Measurements from ENCODE around the gene ATP11A.

ATP11A gene

GRCh38 chr13:112804374-112804773 lies 114.5 kb downstream of the ATP11A start:
- no peak for DNase-seq

- no peak for DNase-seq
Observed at GRCh38 chr13:112806739-112807652, 117.2 kb downstream of the ATP11A start.

- no peak for DNase-seq
Observed at GRCh38 chr13:112807653-112808376, 118.0 kb downstream of the ATP11A start.

- no peak for DNase-seq
Observed at GRCh38 chr13:112808377-112809140, 118.7 kb downstream of the ATP11A start.

DNA sequence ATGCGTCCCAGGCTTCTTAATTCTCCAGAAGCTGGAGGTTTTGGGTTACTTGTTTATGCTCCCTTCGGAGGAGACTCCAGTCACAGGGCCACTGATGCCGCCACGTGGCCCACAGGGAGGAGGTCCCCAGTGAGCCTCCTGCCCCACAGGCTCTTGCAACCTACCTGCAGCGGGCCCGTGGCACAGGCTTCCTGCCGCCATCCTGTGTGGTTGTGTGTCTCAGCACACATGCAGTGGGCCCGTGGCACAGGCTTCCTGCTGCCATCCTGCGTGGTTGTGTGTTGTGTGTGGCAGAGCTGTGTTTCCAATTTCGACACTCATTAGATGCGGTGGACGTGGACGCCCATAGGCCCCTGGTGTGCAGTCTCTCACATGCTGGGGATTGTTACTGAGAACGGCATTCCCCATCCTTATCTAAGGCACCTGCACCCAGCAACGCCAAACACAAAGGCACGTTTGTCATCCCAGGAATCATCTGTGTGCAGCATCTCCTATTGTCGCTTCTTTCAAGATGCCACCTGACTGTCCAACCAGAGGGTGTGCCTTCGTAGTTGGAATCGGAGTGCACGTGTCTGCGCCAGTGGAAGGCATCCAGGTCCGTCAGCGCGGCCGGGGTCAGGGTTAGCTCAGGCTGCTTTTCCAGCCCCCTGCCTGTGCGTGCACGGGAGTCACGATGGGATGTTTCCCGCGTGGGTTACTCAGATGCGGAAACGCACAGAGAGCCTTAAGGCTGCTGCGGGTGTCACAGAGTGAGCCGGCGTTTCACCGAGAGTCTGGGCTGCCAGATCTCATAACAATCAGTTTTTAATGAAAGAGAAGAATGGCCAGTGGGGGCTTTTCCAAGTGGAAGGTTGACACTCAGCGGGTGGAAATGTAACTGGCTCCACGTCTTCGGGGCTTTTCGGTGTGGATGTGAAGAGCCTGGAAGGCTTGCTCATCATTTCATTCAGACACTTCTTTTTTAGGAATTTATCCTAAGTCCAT lies 119.8 kb downstream of the ATP11A start:
- no peak for DNase-seq

DNA sequence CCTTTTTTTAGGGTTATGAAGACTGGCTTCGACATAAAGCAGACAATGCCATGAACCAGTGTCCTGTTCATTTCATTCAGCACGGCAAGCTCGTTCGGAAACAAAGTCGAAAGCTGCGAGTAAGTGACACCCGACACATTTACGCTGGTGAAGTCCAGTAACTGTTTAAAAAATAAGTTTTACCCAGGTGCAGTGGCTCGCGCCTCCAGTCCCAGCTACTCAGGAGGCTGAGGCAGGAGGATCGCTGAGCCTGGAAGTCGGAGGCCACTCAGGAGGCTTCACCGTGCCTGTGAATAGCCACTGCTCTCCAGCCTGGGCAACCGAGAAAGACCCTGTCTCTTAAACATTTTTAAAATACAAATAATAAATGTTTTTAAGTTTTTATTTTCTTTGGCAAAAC lies 120.8 kb downstream of the ATP11A start:
- DNase-seq, result no peak

GRCh38 chr13:112812306-112813055 lies 122.6 kb downstream of the ATP11A start:
- no peak for DNase-seq

DNA sequence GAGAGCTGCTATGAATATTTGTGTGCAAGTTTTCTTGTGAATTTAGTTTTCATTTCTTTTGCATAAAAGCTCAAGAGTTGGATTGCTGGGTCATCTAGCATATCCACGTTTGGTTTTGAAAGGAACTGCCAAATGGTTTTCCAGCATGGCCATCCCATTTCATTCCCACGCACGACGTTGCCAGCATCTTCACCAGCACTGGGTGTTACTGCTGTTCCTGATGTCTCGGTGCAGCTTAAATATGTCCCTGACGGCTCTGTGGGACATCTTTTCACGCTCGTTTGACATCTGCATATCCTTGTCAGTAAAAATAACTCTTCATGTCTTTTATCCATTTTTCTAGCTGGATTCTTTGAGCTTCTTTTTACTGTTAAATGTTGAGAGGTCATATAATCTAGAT lies 123.7 kb downstream of the ATP11A start:
- no peak for DNase-seq

DNA sequence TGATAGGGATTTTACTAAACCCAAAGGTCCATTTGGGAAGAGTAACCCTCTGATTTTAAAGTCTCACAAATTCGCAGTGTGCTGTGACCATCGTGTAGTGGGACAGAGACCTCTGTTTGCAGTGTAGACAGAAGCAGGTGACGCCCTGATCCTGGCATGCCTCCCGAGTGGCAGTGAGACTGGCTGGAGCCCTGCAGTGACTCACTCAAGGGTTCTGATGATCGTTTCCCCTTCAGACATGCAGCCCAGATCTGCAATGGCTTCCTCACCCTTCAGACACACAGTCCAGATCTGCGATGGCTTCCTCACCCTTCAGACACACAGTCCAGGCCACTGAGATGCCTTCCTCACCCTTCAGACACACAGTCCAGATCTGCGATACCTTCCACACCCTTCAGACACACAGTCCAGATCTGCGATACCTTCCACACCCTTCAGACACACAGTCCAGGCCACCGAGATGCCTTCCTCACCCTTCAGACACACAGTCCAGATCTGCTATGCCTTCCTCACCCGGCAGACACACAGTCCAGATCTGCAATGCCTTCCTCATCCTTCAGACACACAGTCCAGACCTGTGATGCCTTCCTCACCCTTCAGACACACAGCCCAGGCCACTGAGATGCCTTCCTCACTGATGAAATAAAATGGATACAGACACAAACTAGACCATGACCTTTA lies 125.2 kb downstream of the ATP11A start:
- DNase-seq, result no peak

- DNase-seq, result no peak
Observed at GRCh38 chr13:112815871-112816270, 126.0 kb downstream of the ATP11A start.

GRCh38 chr13:112818040-112818697 lies 128.3 kb downstream of the ATP11A start:
- no peak for DNase-seq

- DNase-seq, result no peak
Observed at GRCh38 chr13:112818698-112819045, 128.8 kb downstream of the ATP11A start.

- DNase-seq, result no peak
Observed at GRCh38 chr13:112819111-112819510, 129.3 kb downstream of the ATP11A start.

- DNase-seq, result no peak
Observed at GRCh38 chr13:112819816-112820215, 130.0 kb downstream of the ATP11A start.

DNA sequence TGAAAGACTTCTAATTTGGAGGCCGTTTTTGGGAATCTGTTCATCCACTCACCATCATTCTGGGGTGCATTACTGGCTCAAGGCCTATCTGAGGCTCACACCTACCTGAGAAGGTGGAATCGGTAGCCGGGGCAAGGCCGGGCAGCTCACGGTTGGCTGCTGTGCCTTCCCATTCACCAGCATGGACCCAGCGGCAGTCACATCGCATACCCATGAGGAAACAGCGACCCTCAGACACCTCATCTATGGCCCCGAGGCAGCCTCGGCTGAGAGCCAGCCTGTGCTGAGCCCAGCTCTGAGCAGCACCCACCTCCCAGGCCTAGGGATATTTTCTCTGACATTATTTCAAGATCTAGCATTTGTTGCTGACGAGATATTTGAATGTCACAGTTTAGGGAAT lies 130.5 kb downstream of the ATP11A start:
- DNase-seq, result no peak

- DNase-seq, result no peak
Observed at GRCh38 chr13:112821340-112822055, 131.7 kb downstream of the ATP11A start.

DNA sequence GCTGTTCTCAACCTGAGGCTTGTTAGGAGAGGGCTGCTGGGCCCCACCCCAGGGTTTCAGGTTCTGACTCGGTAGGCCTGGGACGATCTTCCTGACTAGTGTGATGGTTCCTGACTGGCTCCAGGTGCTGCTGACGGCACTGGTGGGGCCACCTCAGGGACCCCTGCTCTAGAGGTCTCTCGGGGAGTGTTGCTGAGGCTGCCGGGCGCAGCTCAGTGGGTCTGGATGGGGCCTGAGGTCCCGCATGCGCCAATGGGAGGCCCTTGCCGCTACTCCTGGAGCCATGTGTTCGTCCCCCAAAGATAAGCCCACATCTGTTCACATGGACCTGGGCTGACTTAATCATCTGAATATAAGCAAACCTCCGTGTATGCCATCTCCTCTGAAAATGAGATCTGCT lies 133.0 kb downstream of the ATP11A start:
- no peak for DNase-seq

GRCh38 chr13:112824429-112824828 lies 134.6 kb downstream of the ATP11A start:
- no peak for DNase-seq

DNA sequence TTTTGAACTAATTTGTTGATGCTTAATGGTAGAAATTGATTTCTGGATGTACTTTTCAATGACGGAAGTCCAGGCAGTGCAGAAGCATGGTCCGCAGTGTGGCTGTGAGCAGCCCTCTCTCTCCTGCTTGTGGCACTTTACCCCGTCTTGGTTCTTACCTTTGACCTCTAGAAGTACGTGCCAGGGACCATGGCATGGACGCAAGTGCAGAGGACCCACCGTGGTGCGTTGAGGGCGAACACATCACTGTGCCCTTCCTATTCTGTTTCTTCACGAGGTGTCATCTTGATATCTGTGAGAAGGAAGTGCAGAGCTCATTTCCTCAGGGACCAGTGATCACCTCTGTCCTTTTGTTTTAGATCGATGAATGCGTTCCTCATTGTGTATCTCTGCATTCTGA lies 135.2 kb downstream of the ATP11A start:
- DNase-seq, result no peak

GRCh38 chr13:112825875-112826274 lies 136.0 kb downstream of the ATP11A start:
- no peak for DNase-seq
